A673 (cell line): ENCODE measurements around the gene COL5A2. TPM values are rescaled to one million over a fixed set of nuclear protein-coding genes. Genes with fewer than 3 reads are reported as not detected.

Experiments
- BruUV-seq: library from RNA; stranded (reverse); fragments of 400-500 nt; replicated peaks from 2 replicates; lab custom pipeline; 2021; lab: Mats Ljungman, UMichigan
- CTCF ChIA-PET: fragments of 300-600 bp; sonication (Branson Sonifier 250); formaldehyde crosslinking; loops from one replicate; lab custom pipeline; 2022; ENCODE audit warnings: antibody characterized with exemption; lab: Charles Lee
- POLR2A ChIA-PET: fragments of 300-600 bp; sonication (Branson Sonifier 250); formaldehyde crosslinking; loops from one replicate; lab custom pipeline; 2022; ENCODE audit warnings: antibody characterized with exemption; ENCODE audit not compliant: low non-redundant PET; lab: Charles Lee
- DNase-seq: peaks from one replicate; pipeline ENCODE4 v3.0.0-alpha.2; 2015; ENCODE audit warnings: low spot score
- H3K27ac ChIP-seq: fragments of 200-600 bp; sonication (generic); 2 replicates; pipeline ENCODE4 v1.5.1; 2016; ENCODE audit warnings: mixed run types, low read depth, mild to moderate bottlenecking, mixed read lengths, antibody characterized with exemption, low read length; ENCODE audit not compliant: poor library complexity, severe bottlenecking
- H3K27me3 ChIP-seq: fragments of 200-600 bp; sonication (generic); replicated peaks from 2 replicates; pipeline ENCODE4 v1.6.1; 2017; ENCODE audit warnings: mixed run types, low read depth, mild to moderate bottlenecking, mixed read lengths, antibody characterized with exemption, low read length; ENCODE audit not compliant: insufficient read depth, poor library complexity
- H3K36me3 ChIP-seq: fragments of 200-600 bp; sonication (generic); 2 replicates; pipeline ENCODE4 v1.6.1; 2016; ENCODE audit warnings: mixed run types, mild to moderate bottlenecking, mixed read lengths, antibody characterized with exemption, low read length; ENCODE audit not compliant: insufficient read depth, poor library complexity, severe bottlenecking
- H3K4me1 ChIP-seq: fragments of 200-600 bp; sonication (generic); 2 replicates; pipeline ENCODE4 v1.6.1; 2017; ENCODE audit warnings: mixed run types, mild to moderate bottlenecking, mixed read lengths, antibody characterized with exemption, low read length; ENCODE audit not compliant: insufficient read depth, poor library complexity, severe bottlenecking
- H3K4me3 ChIP-seq: fragments of 200-600 bp; sonication (generic); 2 replicates; pipeline ENCODE4 v1.5.1; 2016; ENCODE audit warnings: low read depth, mixed run types, mild to moderate bottlenecking, mixed read lengths, low read length; ENCODE audit not compliant: poor library complexity, severe bottlenecking
- H3K9me3 ChIP-seq: fragments of 200-600 bp; sonication (generic); 2 replicates; pipeline ENCODE4 v1.6.1; 2016; ENCODE audit warnings: mixed run types, low read depth, mild to moderate bottlenecking, mixed read lengths, antibody characterized with exemption, low read length; ENCODE audit not compliant: poor library complexity, severe bottlenecking
- CTCF ChIP-seq: fragments of 300-800, 200-600 bp; sonication (generic); conservative IDR thresholded peaks from 2 replicates; pipeline ENCODE4 v1.5.1; 2017; ENCODE audit warnings: low read depth, mild to moderate bottlenecking, antibody characterized with exemption, low read length, moderate library complexity, mixed read lengths
- EZH2 ChIP-seq: fragments of 200-600 bp; sonication (generic); IDR thresholded peaks from 2 replicates; pipeline ENCODE4 v1.6.1; 2017; ENCODE audit warnings: borderline replicate concordance, low read depth, mild to moderate bottlenecking, mixed read lengths, antibody characterized with exemption, low read length; ENCODE audit not compliant: poor library complexity, severe bottlenecking
- intact Hi-C: fragments of 100-400 bp; cut with micrococcal nuclease; formaldehyde crosslinking; loops from one replicate; pipeline ENCODE4 v1.10.0; 2022; ENCODE audit not compliant: unreplicated experiment
- total RNA-seq: library from RNA; stranded (reverse); gene quantifications from 2 replicates; pipeline ENCODE4 v1.2.3, GENCODE V29; 2021

COL5A2 gene
- total RNA-seq, 1 experiment from 2014 or later, result 92.2 TPM

- H3K9me3 ChIP-seq, result no peaks in the 10 kb centered on the region
- intact Hi-C loops, result no loop called here
- H3K27ac ChIP-seq, result no peak overlapping the region
- DNase-seq, result no peak
- no peak overlapping the region for H3K4me3 ChIP-seq
- CTCF ChIA-PET, result no interaction called here
- TF ChIP-seq CTCF (no peak), EZH2 (no peak)
- POLR2A ChIA-PET, result no interaction called here
- H3K4me1 ChIP-seq, result peaks cover 19% of the 10 kb centered on the region
- no TSS peak for BruUV-seq
- no peaks in the 10 kb centered on the region for H3K27me3 ChIP-seq
- H3K36me3 ChIP-seq, result no peaks in the 10 kb centered on the region
Observed at GRCh38 chr2:189159717-189160116, 19.8 kb downstream of the COL5A2 start.

- H3K27me3 ChIP-seq, result no peaks in the 10 kb centered on the region
- intact Hi-C loops, result no loop called here
- POLR2A ChIA-PET, result no interaction called here
- H3K4me1 ChIP-seq, result peaks cover 15% of the 10 kb centered on the region
- no peak for DNase-seq
- no TSS peak for BruUV-seq
- no peaks in the 10 kb centered on the region for H3K36me3 ChIP-seq
- H3K27ac ChIP-seq, result no peak overlapping the region
- H3K9me3 ChIP-seq, result no peaks in the 10 kb centered on the region
- TF ChIP-seq CTCF, result no peak
- TF ChIP-seq EZH2, result no peak
- no peak overlapping the region for H3K4me3 ChIP-seq
- CTCF ChIA-PET, result no interaction called here
Observed at GRCh38 chr2:189159273-189159672, 20.3 kb downstream of the COL5A2 start.

GRCh38 chr2:189157939-189158338, 21.6 kb downstream of the COL5A2 start:
- POLR2A ChIA-PET, result no interaction called here
- no peak overlapping the region for H3K27ac ChIP-seq
- CTCF ChIA-PET, result no interaction called here

More at GRCh38 chr2:189157939-189158338, 21.6 kb downstream of the COL5A2 start:
- Histone ChIP-seq H3K27me3 (no peaks in the 10 kb centered on the region), H3K4me1 (peaks cover 15% of the 10 kb centered on the region), H3K9me3 (no peaks in the 10 kb centered on the region), H3K4me3 (no peak overlapping the region), H3K36me3 (no peaks in the 10 kb centered on the region)
- no TSS peak for BruUV-seq
- DNase-seq, result no peak
- TF ChIP-seq CTCF, result no peak
- intact Hi-C loops, result no loop called here
